ENCODE data around the gene ING5. TPM values are rescaled to one million over a fixed set of nuclear protein-coding genes. Genes with fewer than 3 reads are reported as not detected.

The ING5 gene
- total RNA-seq, 1 experiment from 2014 or later, result 28.6 TPM

DNA sequence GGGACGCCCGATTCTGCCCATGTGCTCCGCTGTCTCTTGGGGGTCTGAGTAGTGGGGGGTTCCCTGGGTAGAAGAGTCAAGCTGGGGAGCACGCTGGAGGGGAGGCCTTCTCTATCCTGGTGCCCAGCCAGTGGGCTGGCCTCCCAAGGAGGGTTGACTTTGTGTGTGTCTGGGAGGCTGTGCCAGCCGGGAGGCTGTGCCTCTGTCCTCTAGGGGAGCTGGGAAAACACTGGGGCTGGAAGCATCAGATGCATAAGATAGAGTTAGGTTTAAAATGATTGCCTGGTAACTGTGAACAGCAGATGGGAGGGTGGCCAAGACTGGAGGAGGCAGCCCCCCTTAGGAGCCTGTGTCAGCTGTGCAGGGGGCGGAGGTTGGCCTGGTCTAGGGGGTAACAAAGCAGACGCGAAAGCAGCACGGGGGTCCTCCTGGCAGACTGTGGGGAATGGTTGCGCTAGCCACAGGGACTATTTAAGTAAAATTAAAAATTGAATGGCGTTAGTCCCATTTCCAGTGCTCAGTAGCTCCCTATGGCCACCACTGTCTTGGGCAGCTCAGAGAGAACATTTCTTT lies 1.3 kb downstream of the ING5 start:
- peaks cover 68% of the 10 kb centered on the region for H3K36me3 Mint-ChIP-seq (ENCODE audit: insufficient read depth, unreplicated experiment)
- intact Hi-C loops (cut with micrococcal nuclease; ENCODE audit: unreplicated experiment), result no loop called here
- POLR2A ChIA-PET, result no interaction called here

DNA sequence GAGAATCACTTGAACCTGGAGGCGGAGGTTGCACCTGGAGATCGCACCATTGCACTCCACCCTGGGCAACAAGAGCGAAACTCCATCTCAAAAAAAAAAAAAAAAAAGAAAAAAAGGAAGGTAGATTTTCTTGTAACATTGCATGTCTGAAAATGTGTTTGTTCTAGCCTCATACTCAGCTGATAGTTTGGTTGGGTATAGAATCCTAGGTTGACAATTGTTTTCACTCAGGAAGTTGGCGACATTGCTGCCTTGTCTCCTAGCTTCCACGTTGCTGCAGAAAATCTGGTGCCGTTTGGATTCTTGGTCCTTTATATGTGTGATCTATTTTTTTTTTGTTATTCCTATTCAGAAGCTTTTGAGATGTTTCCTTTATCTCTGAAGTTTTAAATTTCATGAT lies 4.7 kb downstream of the ING5 start:
- ChIA-PET POLR2A (no interaction called here), CTCF (no interaction called here)
- TF ChIP-seq, protein P1, sequence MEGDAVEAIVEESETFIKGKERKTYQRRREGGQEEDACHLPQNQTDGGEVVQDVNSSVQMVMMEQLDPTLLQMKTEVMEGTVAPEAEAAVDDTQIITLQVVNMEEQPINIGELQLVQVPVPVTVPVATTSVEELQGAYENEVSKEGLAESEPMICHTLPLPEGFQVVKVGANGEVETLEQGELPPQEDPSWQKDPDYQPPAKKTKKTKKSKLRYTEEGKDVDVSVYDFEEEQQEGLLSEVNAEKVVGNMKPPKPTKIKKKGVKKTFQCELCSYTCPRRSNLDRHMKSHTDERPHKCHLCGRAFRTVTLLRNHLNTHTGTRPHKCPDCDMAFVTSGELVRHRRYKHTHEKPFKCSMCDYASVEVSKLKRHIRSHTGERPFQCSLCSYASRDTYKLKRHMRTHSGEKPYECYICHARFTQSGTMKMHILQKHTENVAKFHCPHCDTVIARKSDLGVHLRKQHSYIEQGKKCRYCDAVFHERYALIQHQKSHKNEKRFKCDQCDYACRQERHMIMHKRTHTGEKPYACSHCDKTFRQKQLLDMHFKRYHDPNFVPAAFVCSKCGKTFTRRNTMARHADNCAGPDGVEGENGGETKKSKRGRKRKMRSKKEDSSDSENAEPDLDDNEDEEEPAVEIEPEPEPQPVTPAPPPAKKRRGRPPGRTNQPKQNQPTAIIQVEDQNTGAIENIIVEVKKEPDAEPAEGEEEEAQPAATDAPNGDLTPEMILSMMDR (IDR thresholded peaks at IDR 0.05; ENCODE audit: insufficient read depth in 1 of 2, low read depth in 1 of 2, low read length in 1 of 2, severe bottlenecking in 1 of 2, unreplicated experiment in 1 of 2), result no peak
- Histone ChIP-seq H3K4me1 (no peaks in the 10 kb centered on the region), H3K27me3 (replicated peaks; ENCODE audit: control insufficient read depth, insufficient read depth, low read length) (no peaks in the 10 kb centered on the region), H3K36me3 (ENCODE audit: control insufficient read depth, insufficient read depth, low read length) (no peaks in the 10 kb centered on the region; the same call in 1 of the 2 replicates), H3K4me3 (ENCODE audit: low read depth, low read length) (no peak overlapping the region), H3K9me3 (no peaks in the 10 kb centered on the region)
- intact Hi-C loops (cut with micrococcal nuclease; ENCODE audit: unreplicated experiment), result no loop called here
- Mint-ChIP-seq H3K27ac (ENCODE audit: unreplicated experiment) (no peak overlapping the region), H3K9me3 (ENCODE audit: unreplicated experiment) (peaks cover 8% of the 10 kb centered on the region), H3K36me3 (ENCODE audit: insufficient read depth, unreplicated experiment) (peaks cover 69% of the 10 kb centered on the region), H3K4me1 (ENCODE audit: low read depth, unreplicated experiment) (no peaks in the 10 kb centered on the region), H3K4me3 (ENCODE audit: unreplicated experiment) (no peak overlapping the region), H3K27me3 (ENCODE audit: insufficient read depth, unreplicated experiment) (no peaks in the 10 kb centered on the region)
- DNase-seq, result no peak
- no TSS peak for BruUV-seq (replicated peaks)

More for the DNA sequence above, 1.3 kb downstream of the ING5 start:
- peaks cover 8% of the 10 kb centered on the region for H3K9me3 Mint-ChIP-seq (ENCODE audit: unreplicated experiment)
- H3K36me3 ChIP-seq (ENCODE audit: control insufficient read depth, insufficient read depth, low read length), result no peaks in the 10 kb centered on the region; the same call in 1 of the 2 replicates
- peak overlapping the region; percentile 64 for H3K4me3 ChIP-seq (ENCODE audit: low read depth, low read length)
- no TSS peak for BruUV-seq (replicated peaks)
- CTCF ChIA-PET, result no interaction called here
- no peaks in the 10 kb centered on the region for H3K27me3 Mint-ChIP-seq (ENCODE audit: insufficient read depth, unreplicated experiment)
- no peaks in the 10 kb centered on the region for H3K9me3 ChIP-seq
- peak overlapping the region; percentile 63 for H3K27ac Mint-ChIP-seq (ENCODE audit: unreplicated experiment)
- H3K4me3 Mint-ChIP-seq (ENCODE audit: unreplicated experiment), result peak overlapping the region; percentile 74
- no peaks in the 10 kb centered on the region for H3K27me3 ChIP-seq (replicated peaks; ENCODE audit: control insufficient read depth, insufficient read depth, low read length)
- TF ChIP-seq, protein P1 (IDR thresholded peaks at IDR 0.05; ENCODE audit: insufficient read depth in 1 of 2, low read depth in 1 of 2, low read length in 1 of 2, severe bottlenecking in 1 of 2, unreplicated experiment in 1 of 2), result no peak
- no peak for DNase-seq
- no peaks in the 10 kb centered on the region for H3K4me1 ChIP-seq
- H3K4me1 Mint-ChIP-seq (ENCODE audit: low read depth, unreplicated experiment), result no peaks in the 10 kb centered on the region

DNA sequence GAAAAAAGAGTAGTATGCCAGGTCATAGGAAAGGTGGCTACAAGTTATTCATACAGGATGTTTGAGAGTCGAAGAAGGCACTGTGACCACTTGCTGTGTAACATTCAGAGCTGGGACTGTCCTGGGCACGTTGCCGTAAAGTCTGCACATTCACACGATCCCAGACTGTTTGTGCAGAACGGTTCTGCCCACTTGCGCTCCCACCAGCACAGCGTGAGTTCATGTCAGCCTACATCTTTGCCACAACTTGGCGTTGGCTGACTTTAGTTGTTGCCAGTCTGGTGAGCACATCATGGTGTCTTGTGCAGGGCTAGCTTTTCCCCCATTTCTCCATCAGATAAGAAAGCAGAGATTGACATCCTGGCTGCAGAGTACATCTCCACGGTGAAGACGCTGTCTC lies 7.0 kb downstream of the ING5 start:
- Mint-ChIP-seq H3K27ac (ENCODE audit: unreplicated experiment) (no peak overlapping the region), H3K36me3 (ENCODE audit: insufficient read depth, unreplicated experiment) (peaks cover 73% of the 10 kb centered on the region), H3K4me3 (ENCODE audit: unreplicated experiment) (no peak overlapping the region), H3K27me3 (ENCODE audit: insufficient read depth, unreplicated experiment) (no peaks in the 10 kb centered on the region), H3K4me1 (ENCODE audit: low read depth, unreplicated experiment) (no peaks in the 10 kb centered on the region), H3K9me3 (ENCODE audit: unreplicated experiment) (peaks cover 8% of the 10 kb centered on the region)
- H3K36me3 ChIP-seq (ENCODE audit: control insufficient read depth, insufficient read depth, low read length), result no peaks in the 10 kb centered on the region; the same call in 1 of the 2 replicates
- H3K27me3 ChIP-seq (replicated peaks; ENCODE audit: control insufficient read depth, insufficient read depth, low read length), result no peaks in the 10 kb centered on the region
- ChIA-PET POLR2A (no interaction called here), CTCF (no interaction called here)
- no peaks in the 10 kb centered on the region for H3K9me3 ChIP-seq
- no peak for DNase-seq
- no peak overlapping the region for H3K4me3 ChIP-seq (ENCODE audit: low read depth, low read length)
- intact Hi-C loops (cut with micrococcal nuclease; ENCODE audit: unreplicated experiment), result no loop called here
- TF ChIP-seq, protein P1 (IDR thresholded peaks at IDR 0.05; ENCODE audit: insufficient read depth in 1 of 2, low read depth in 1 of 2, low read length in 1 of 2, severe bottlenecking in 1 of 2, unreplicated experiment in 1 of 2), result no peak
- BruUV-seq (replicated peaks), result no TSS peak
- H3K4me1 ChIP-seq, result no peaks in the 10 kb centered on the region
